ENCODE data around the gene MAEA.

The MAEA gene

DNA sequence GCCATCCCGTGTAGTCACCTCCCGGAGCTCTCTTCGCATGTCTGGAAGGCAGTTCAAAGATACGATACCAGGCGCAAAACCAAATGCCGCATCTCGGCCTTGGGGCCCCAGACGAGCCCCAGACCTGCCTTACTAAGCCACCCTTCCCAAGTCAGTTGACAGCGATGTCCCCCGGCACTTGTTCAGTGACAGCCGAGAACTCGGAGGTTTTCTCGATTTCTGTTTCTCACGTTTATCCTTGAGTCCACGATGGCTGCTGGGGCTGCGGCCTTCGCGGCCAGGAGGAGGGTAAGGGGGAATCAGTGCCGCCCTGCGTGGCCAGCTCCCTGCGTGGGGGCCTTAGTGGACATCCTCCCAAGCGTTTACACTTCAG is 7.3 kb downstream of the MAEA start:
- H3K27ac ChIP-seq: no peak overlapping the region
- H3K4me2 ChIP-seq: no peak overlapping the region
- H4K20me1 ChIP-seq (ENCODE audit: insufficient read depth): no peaks in the 10 kb centered on the region
- no peak overlapping the region for H3K4me3 ChIP-seq (IDR thresholded peaks at IDR 0.05; ENCODE audit: insufficient read depth, low read depth, low read length)
- no peak overlapping the region for H3K9ac ChIP-seq
- peaks cover 5% of the 10 kb centered on the region for H3K4me1 ChIP-seq (ENCODE audit: low read depth, poor library complexity, severe bottlenecking)
- H3K27me3 ChIP-seq (ENCODE audit: insufficient read depth, low read depth): no peaks in the 10 kb centered on the region
- H2AFZ ChIP-seq (ENCODE audit: low read depth): no peak overlapping the region
- no peaks in the 10 kb centered on the region for H3K36me3 ChIP-seq (ENCODE audit: insufficient read depth)
- TF ChIP-seq, protein P1, sequence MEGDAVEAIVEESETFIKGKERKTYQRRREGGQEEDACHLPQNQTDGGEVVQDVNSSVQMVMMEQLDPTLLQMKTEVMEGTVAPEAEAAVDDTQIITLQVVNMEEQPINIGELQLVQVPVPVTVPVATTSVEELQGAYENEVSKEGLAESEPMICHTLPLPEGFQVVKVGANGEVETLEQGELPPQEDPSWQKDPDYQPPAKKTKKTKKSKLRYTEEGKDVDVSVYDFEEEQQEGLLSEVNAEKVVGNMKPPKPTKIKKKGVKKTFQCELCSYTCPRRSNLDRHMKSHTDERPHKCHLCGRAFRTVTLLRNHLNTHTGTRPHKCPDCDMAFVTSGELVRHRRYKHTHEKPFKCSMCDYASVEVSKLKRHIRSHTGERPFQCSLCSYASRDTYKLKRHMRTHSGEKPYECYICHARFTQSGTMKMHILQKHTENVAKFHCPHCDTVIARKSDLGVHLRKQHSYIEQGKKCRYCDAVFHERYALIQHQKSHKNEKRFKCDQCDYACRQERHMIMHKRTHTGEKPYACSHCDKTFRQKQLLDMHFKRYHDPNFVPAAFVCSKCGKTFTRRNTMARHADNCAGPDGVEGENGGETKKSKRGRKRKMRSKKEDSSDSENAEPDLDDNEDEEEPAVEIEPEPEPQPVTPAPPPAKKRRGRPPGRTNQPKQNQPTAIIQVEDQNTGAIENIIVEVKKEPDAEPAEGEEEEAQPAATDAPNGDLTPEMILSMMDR (conservative IDR thresholded peaks at IDR 0.05; ENCODE audit: low read depth, low read length): no peak
- peaks cover 19% of the 10 kb centered on the region; the same call in 1 of the 2 replicates for H3K79me2 ChIP-seq (ENCODE audit: insufficient read depth, low read depth)

GRCh38 chr4:1297456-1298325 is 8.0 kb downstream of the MAEA start:
- H3K27me3 ChIP-seq (ENCODE audit: insufficient read depth, low read depth): no peaks in the 10 kb centered on the region
- peaks cover 4% of the 10 kb centered on the region for H3K4me1 ChIP-seq (ENCODE audit: low read depth, poor library complexity, severe bottlenecking)
- H3K9ac ChIP-seq: no peak overlapping the region
- no peaks in the 10 kb centered on the region for H4K20me1 ChIP-seq (ENCODE audit: insufficient read depth)
- no peak overlapping the region for H3K4me3 ChIP-seq (IDR thresholded peaks at IDR 0.05; ENCODE audit: insufficient read depth, low read depth, low read length)
- H3K27ac ChIP-seq: no peak overlapping the region
- TF ChIP-seq, protein P1 (conservative IDR thresholded peaks at IDR 0.05; ENCODE audit: low read depth, low read length): no peak
- H2AFZ ChIP-seq (ENCODE audit: low read depth): no peak overlapping the region
- no peaks in the 10 kb centered on the region for H3K36me3 ChIP-seq (ENCODE audit: insufficient read depth)
- H3K4me2 ChIP-seq: no peak overlapping the region
- H3K79me2 ChIP-seq (ENCODE audit: insufficient read depth, low read depth): peaks cover 13% of the 10 kb centered on the region; the same call in 1 of the 2 replicates

DNA sequence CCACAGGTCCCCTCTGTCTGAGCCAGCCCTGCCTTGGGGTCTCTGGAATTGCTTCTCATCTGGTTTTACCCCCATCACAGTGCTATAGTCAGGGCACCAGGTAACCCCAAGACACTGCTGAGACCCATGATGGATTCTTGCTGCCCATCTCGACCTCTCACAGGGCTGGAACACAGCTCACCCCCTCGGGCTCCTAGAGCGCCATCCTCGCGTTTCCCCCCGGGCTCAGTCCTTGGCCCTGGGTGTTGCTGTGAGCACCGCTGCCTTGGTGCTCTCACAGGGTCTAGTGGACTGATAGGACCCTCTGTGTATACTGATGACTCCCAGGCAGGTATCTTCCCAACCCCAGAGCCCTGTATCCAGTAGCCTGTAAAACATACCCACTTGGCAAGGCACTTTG is 8.8 kb downstream of the MAEA start:
- Histone ChIP-seq H3K36me3 (ENCODE audit: insufficient read depth) (no peaks in the 10 kb centered on the region), H2AFZ (ENCODE audit: low read depth) (no peak overlapping the region), H4K20me1 (ENCODE audit: insufficient read depth) (no peaks in the 10 kb centered on the region), H3K27me3 (ENCODE audit: insufficient read depth, low read depth) (no peaks in the 10 kb centered on the region), H3K27ac (no peak overlapping the region), H3K4me2 (no peak overlapping the region), H3K4me3 (IDR thresholded peaks at IDR 0.05; ENCODE audit: insufficient read depth, low read depth, low read length) (no peak overlapping the region), H3K79me2 (ENCODE audit: insufficient read depth, low read depth) (peaks cover 7% of the 10 kb centered on the region; the same call in 1 of the 2 replicates), H3K9ac (no peak overlapping the region), H3K4me1 (ENCODE audit: low read depth, poor library complexity, severe bottlenecking) (peaks cover under 1% of the 10 kb centered on the region)
- TF ChIP-seq, protein P1 (conservative IDR thresholded peaks at IDR 0.05; ENCODE audit: low read depth, low read length): no peak

DNA sequence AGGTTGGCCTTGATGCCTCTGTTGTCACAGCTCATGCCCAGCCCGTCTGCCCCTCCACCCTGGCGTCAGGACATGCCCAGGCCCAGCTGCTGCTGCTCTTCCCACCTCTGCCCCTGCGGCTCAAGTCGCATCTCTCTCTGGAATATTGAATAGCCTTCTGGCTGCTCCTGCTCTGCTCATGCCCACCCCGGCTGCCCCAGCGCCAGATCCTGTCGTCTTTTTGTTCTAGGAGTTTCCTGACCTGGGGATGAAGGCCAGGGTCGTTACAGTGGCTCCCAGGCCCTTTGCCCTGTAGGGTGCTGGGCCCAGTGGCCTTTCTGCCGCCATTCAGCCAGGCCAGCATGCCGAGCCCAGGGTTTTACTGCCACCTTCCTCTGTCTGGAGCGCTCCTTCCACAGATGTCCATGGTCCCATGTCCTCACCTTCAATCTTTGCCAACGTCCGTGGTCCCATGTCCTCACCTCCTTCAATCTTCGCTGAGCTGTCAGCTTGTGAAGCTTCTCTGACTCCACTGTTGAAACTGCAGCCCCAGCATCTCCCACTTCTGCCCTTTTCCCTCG is 9.7 kb downstream of the MAEA start:
- Histone ChIP-seq H3K27me3 (ENCODE audit: insufficient read depth, low read depth) (no peaks in the 10 kb centered on the region), H3K4me3 (IDR thresholded peaks at IDR 0.05; ENCODE audit: insufficient read depth, low read depth, low read length) (no peak overlapping the region), H2AFZ (ENCODE audit: low read depth) (no peak overlapping the region), H3K79me2 (ENCODE audit: insufficient read depth, low read depth) (no peaks in the 10 kb centered on the region; the same call in 1 of the 2 replicates), H4K20me1 (ENCODE audit: insufficient read depth) (no peaks in the 10 kb centered on the region), H3K36me3 (ENCODE audit: insufficient read depth) (no peaks in the 10 kb centered on the region), H3K27ac (no peak overlapping the region), H3K9ac (no peak overlapping the region), H3K4me2 (no peak overlapping the region), H3K4me1 (ENCODE audit: low read depth, poor library complexity, severe bottlenecking) (no peaks in the 10 kb centered on the region)
- TF ChIP-seq, protein P1 (conservative IDR thresholded peaks at IDR 0.05; ENCODE audit: low read depth, low read length): no peak

Measured in KMS-11 (cell line).